Astrocyte (in vitro differentiated cells and primary cell): ENCODE measurements around the gene FGF19. TPM values are rescaled to one million over a fixed set of nuclear protein-coding genes. Genes with fewer than 3 reads are reported as not detected.

Experiments used
- DNase-seq: peaks from one replicate; pipeline ENCODE4 v3.0.0-alpha.2; 2010; ENCODE audit warnings: low read depth
- FAIRE-seq: peaks from 2 replicates; lab custom pipeline; 2011; peaks lifted over from hg19 to GRCh38; lab: Jason Lieb, UNC
- H2AFZ ChIP-seq: 2 replicates; pipeline ENCODE4 v1.6.0; 2012; ENCODE audit warnings: low read depth, low read length, inconsistent platforms
- H3K27ac ChIP-seq: 2 replicates; pipeline ENCODE4 v1.5.1; 2011; ENCODE audit warnings: low read depth, low read length, inconsistent platforms
- H3K27me3 ChIP-seq: 2 replicates; pipeline ENCODE4 v1.6.0; 2011; ENCODE audit warnings: low read length, inconsistent platforms; ENCODE audit not compliant: insufficient read depth
- H3K36me3 ChIP-seq: 2 replicates; pipeline ENCODE4 v1.5.1; 2011; ENCODE audit warnings: low read length, inconsistent platforms; ENCODE audit not compliant: insufficient read depth
- H3K4me1 ChIP-seq: 2 replicates; pipeline ENCODE4 v1.5.1; 2011; ENCODE audit warnings: low read length, inconsistent platforms; ENCODE audit not compliant: insufficient read depth
- H3K4me2 ChIP-seq: 2 replicates; pipeline ENCODE4 v1.6.0; 2012; ENCODE audit warnings: low read length, inconsistent platforms
- H3K4me3 ChIP-seq: 2 replicates; pipeline ENCODE4 v1.5.1; 2011; ENCODE audit warnings: low read depth, mild to moderate bottlenecking, low read length, inconsistent platforms; ENCODE audit not compliant: insufficient read depth
- H3K79me2 ChIP-seq: 2 replicates; pipeline ENCODE4 v1.6.0; 2012; ENCODE audit warnings: mild to moderate bottlenecking, low read length, inconsistent platforms; ENCODE audit not compliant: insufficient read depth
- H3K9ac ChIP-seq: 2 replicates; pipeline ENCODE4 v1.6.0; 2012; ENCODE audit warnings: mild to moderate bottlenecking, low read length, inconsistent platforms
- H3K9me3 ChIP-seq: 2 replicates; pipeline ENCODE4 v1.5.1; 2012; ENCODE audit warnings: low read depth, mild to moderate bottlenecking, low read length, inconsistent platforms; ENCODE audit not compliant: insufficient read depth
- H4K20me1 ChIP-seq: 2 replicates; pipeline ENCODE4 v1.6.0; 2012; ENCODE audit warnings: low read length, inconsistent platforms; ENCODE audit not compliant: insufficient read depth
- H3K27ac Mint-ChIP-seq: one replicate; pipeline ENCODE4 v1.8.0; 2021; ENCODE audit warnings: mild to moderate bottlenecking, mixed read lengths; ENCODE audit not compliant: unreplicated experiment
- H3K27me3 Mint-ChIP-seq: one replicate; pipeline ENCODE4 v1.8.0; 2021; ENCODE audit warnings: low read depth, mixed read lengths; ENCODE audit not compliant: unreplicated experiment
- H3K36me3 Mint-ChIP-seq: one replicate; pipeline ENCODE4 v1.8.0; 2021; ENCODE audit warnings: low read depth, mixed read lengths; ENCODE audit not compliant: unreplicated experiment
- H3K4me1 Mint-ChIP-seq: one replicate; pipeline ENCODE4 v1.8.0; 2021; ENCODE audit warnings: low read depth, mixed read lengths; ENCODE audit not compliant: unreplicated experiment
- H3K4me3 Mint-ChIP-seq: one replicate; pipeline ENCODE4 v1.8.0; 2021; ENCODE audit warnings: mild to moderate bottlenecking, moderate library complexity, mixed read lengths; ENCODE audit not compliant: unreplicated experiment
- H3K9me3 Mint-ChIP-seq: one replicate; pipeline ENCODE4 v1.8.0; 2021; ENCODE audit warnings: mild to moderate bottlenecking, mixed read lengths; ENCODE audit not compliant: unreplicated experiment
- CTCF ChIP-seq: IDR thresholded peaks from 2 replicates; pipeline ENCODE4 v1.5.1; 2011; ENCODE audit warnings: low read depth, mild to moderate bottlenecking, inconsistent platforms, low read length, moderate library complexity; ENCODE audit not compliant: insufficient read depth
- EZH2 ChIP-seq: IDR thresholded peaks from 2 replicates; pipeline ENCODE4 v1.6.1; 2012; ENCODE audit warnings: mild to moderate bottlenecking, low read length, inconsistent platforms; ENCODE audit not compliant: insufficient read depth
- total RNA-seq: library from RNA; stranded (reverse); gene quantifications from 2 replicates; pipeline ENCODE4 v1.2.1, GENCODE V29; 2021

The FGF19 gene
- total RNA-seq, 1 donor from 2014 or later = not detected

- peaks cover 3% of the 10 kb centered on the region for H3K79me2 ChIP-seq
- H2AFZ ChIP-seq = no peak overlapping the region
- no peak for TF ChIP-seq CTCF
- no peak for TF ChIP-seq EZH2
- no peak for FAIRE-seq
- H3K9me3 ChIP-seq = no peaks in the 10 kb centered on the region
- H3K36me3 ChIP-seq = peaks cover 15% of the 10 kb centered on the region
- H3K9me3 Mint-ChIP-seq = no peaks in the 10 kb centered on the region
- no peak overlapping the region for H3K4me2 ChIP-seq
- peaks cover 6% of the 10 kb centered on the region for H3K27me3 Mint-ChIP-seq
- no peak overlapping the region for H3K9ac ChIP-seq
- no peak overlapping the region for H3K4me3 ChIP-seq
- H3K27ac Mint-ChIP-seq = no peak overlapping the region
- H4K20me1 ChIP-seq = peaks cover 21% of the 10 kb centered on the region
- H3K36me3 Mint-ChIP-seq = peaks cover 27% of the 10 kb centered on the region
- H3K27ac ChIP-seq = no peak overlapping the region
- no peak for DNase-seq
- no peaks in the 10 kb centered on the region for H3K4me1 ChIP-seq
- no peak overlapping the region for H3K4me3 Mint-ChIP-seq
- H3K27me3 ChIP-seq = no peaks in the 10 kb centered on the region
- peaks cover 2% of the 10 kb centered on the region for H3K4me1 Mint-ChIP-seq
These were observed 39.6 kb downstream of the FGF19 start for GRCh38 chr11:69664103-69664775.

- no peak for TF ChIP-seq EZH2
- no peak for TF ChIP-seq CTCF
- no peak overlapping the region for H3K4me3 ChIP-seq
- H3K79me2 ChIP-seq = peaks cover 3% of the 10 kb centered on the region
- H4K20me1 ChIP-seq = peaks cover 16% of the 10 kb centered on the region
- Mint-ChIP-seq H3K4me1 (peaks cover 2% of the 10 kb centered on the region), H3K36me3 (peaks cover 26% of the 10 kb centered on the region), H3K27ac (no peak overlapping the region), H3K27me3 (peaks cover 6% of the 10 kb centered on the region), H3K9me3 (no peaks in the 10 kb centered on the region), H3K4me3 (no peak overlapping the region)
- FAIRE-seq (no peak), DNase-seq (no peak)
- H3K27me3 ChIP-seq = no peaks in the 10 kb centered on the region
- H3K27ac ChIP-seq = no peak overlapping the region
- H3K9me3 ChIP-seq = no peaks in the 10 kb centered on the region
- H3K4me1 ChIP-seq = peaks cover 4% of the 10 kb centered on the region
- no peak overlapping the region for H3K4me2 ChIP-seq
- no peak overlapping the region for H3K9ac ChIP-seq
- peaks cover 11% of the 10 kb centered on the region for H3K36me3 ChIP-seq
- no peak overlapping the region for H2AFZ ChIP-seq
These were observed 40.5 kb downstream of the FGF19 start for GRCh38 chr11:69663326-69663725.

- H3K4me3 Mint-ChIP-seq = no peak overlapping the region
- no peak for FAIRE-seq
These were observed 41.0 kb downstream of the FGF19 start for GRCh38 chr11:69662806-69663205.

More at GRCh38 chr11:69662806-69663205, 41.0 kb downstream of the FGF19 start:
- H3K36me3 Mint-ChIP-seq = peaks cover 26% of the 10 kb centered on the region
- Histone ChIP-seq H3K4me3 (no peak overlapping the region), H3K27ac (no peak overlapping the region), H3K27me3 (no peaks in the 10 kb centered on the region), H3K4me1 (peaks cover 9% of the 10 kb centered on the region), H3K9me3 (no peaks in the 10 kb centered on the region), H2AFZ (no peak overlapping the region), H4K20me1 (peaks cover 11% of the 10 kb centered on the region), H3K9ac (no peak overlapping the region), H3K79me2 (peaks cover 3% of the 10 kb centered on the region), H3K4me2 (no peak overlapping the region), H3K36me3 (peaks cover 9% of the 10 kb centered on the region)
- peaks cover 6% of the 10 kb centered on the region for H3K4me1 Mint-ChIP-seq
- no peak for TF ChIP-seq CTCF
- TF ChIP-seq EZH2 = no peak
- peaks cover 6% of the 10 kb centered on the region for H3K27me3 Mint-ChIP-seq
- DNase-seq = no peak
- no peak overlapping the region for H3K27ac Mint-ChIP-seq
- H3K9me3 Mint-ChIP-seq = no peaks in the 10 kb centered on the region
